HT1080 (cell line): ENCODE data around the gene NOTCH3. TPM values are rescaled to one million over a fixed set of nuclear protein-coding genes. Genes with fewer than 3 reads are reported as not detected.

Source experiments
- DNase-seq: peaks from one replicate; pipeline ENCODE4 v3.0.0-alpha.2; 2015; ENCODE audit warnings: low read depth
- total RNA-seq: library from RNA; depleted of rRNA; stranded (reverse); fragments of >200 nt; shearing (Covaris generic); gene quantifications from 2 replicates; pipeline ENCODE4 v1.2.3, GENCODE V29; 2014

The NOTCH3 gene
- total RNA-seq, 1 experiment from 2014 or later = 0.85 TPM

GRCh38 chr19:15123900-15124299 is 76.9 kb downstream of the NOTCH3 start:
- no peak for DNase-seq

GRCh38 chr19:15123031-15123890 is 77.5 kb downstream of the NOTCH3 start:
- DNase-seq = no peak

GRCh38 chr19:15122331-15123030 is 78.3 kb downstream of the NOTCH3 start:
- no peak for DNase-seq

- no peak for DNase-seq
These were observed 80.4 kb downstream of the NOTCH3 start for GRCh38 chr19:15120135-15121026.

- no peak for DNase-seq
These were observed 81.9 kb downstream of the NOTCH3 start for GRCh38 chr19:15118789-15119494.

- DNase-seq = no peak
These were observed 82.5 kb downstream of the NOTCH3 start for GRCh38 chr19:15118248-15118647.

GRCh38 chr19:15116856-15117255 is 83.9 kb downstream of the NOTCH3 start:
- no peak for DNase-seq

- DNase-seq = no peak
These were observed 84.8 kb downstream of the NOTCH3 start for GRCh38 chr19:15115762-15116615.

GRCh38 chr19:15115080-15115479 is 85.7 kb downstream of the NOTCH3 start:
- DNase-seq = no peak

- no peak for DNase-seq
These were observed 86.6 kb downstream of the NOTCH3 start for GRCh38 chr19:15114153-15114540.

- no peak for DNase-seq
These were observed 87.3 kb downstream of the NOTCH3 start for GRCh38 chr19:15113245-15114152.

- no peak for DNase-seq
These were observed 88.4 kb downstream of the NOTCH3 start for GRCh38 chr19:15112385-15112784.

- DNase-seq = no peak
These were observed 89.0 kb downstream of the NOTCH3 start for GRCh38 chr19:15111758-15112157.

GRCh38 chr19:15110418-15110815 is 90.4 kb downstream of the NOTCH3 start:
- no peak for DNase-seq

- DNase-seq = no peak
These were observed 90.9 kb downstream of the NOTCH3 start for GRCh38 chr19:15109768-15110417.
